ENCODE measurements around the gene HNRNPA3.

DNA sequence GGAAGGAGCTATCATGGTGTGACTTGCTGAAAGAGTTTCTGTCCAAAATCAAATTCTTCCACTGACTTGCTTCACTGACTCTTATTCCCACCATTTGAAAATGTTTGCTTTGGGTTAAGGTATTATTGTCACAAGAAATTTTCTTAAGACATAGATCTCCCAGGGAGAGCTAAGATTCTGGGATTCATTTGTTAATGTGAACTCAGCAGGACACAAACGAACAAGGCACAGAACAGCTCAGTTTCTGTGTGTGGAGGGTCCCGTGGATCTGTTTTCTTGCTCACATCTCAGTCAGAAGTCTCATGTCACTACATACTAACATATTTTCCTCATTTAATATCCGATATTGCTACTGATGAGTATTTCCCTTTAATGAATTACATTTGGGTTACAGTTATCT, 8.2 kb upstream of the HNRNPA3 start:
- TF ChIP-seq POLR2A (IDR thresholded peaks at IDR 0.05) = no peak
- TF ChIP-seq, protein P1, sequence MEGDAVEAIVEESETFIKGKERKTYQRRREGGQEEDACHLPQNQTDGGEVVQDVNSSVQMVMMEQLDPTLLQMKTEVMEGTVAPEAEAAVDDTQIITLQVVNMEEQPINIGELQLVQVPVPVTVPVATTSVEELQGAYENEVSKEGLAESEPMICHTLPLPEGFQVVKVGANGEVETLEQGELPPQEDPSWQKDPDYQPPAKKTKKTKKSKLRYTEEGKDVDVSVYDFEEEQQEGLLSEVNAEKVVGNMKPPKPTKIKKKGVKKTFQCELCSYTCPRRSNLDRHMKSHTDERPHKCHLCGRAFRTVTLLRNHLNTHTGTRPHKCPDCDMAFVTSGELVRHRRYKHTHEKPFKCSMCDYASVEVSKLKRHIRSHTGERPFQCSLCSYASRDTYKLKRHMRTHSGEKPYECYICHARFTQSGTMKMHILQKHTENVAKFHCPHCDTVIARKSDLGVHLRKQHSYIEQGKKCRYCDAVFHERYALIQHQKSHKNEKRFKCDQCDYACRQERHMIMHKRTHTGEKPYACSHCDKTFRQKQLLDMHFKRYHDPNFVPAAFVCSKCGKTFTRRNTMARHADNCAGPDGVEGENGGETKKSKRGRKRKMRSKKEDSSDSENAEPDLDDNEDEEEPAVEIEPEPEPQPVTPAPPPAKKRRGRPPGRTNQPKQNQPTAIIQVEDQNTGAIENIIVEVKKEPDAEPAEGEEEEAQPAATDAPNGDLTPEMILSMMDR (IDR thresholded peaks at IDR 0.05) = no peak
- no peak for TF ChIP-seq EP300 (IDR thresholded peaks at IDR 0.05)
- no peak for TF ChIP-seq POLR2AphosphoS5 (IDR thresholded peaks at IDR 0.05)
